Heart left ventricle (tissue), 16 donors: ENCODE data around the gene TSPAN11. TPM values are rescaled to one million over a fixed set of nuclear protein-coding genes. Genes with fewer than 3 reads are reported as not detected.
"Not testable (repeated sequence)": the region's sequence is repeated elsewhere in the genome, so short reads cannot be mapped to it uniquely, and the experiment has no call there.

Source experiments
- ATAC-seq, 4 donors: fragments of 200-7000 bp; cut with Tn5 transposase; one replicate each; pipeline ENCODE4 v1.9.1; 2020 to 2022; ENCODE audit warnings: moderate library complexity in 4 of 4, mild to moderate bottlenecking in 3 of 4, moderate number of reproducible peaks in 1 of 4
- DNase-seq, 5 donors: peaks; one replicate each; pipeline ENCODE4 v3.0.0-alpha.2; 2020
- H3K27ac ChIP-seq, 12 donors: fragments of 200-600 bp; sonication (generic) in 4 of 12; one replicate each; pipeline versions ENCODE4 v1.5.0 to v1.8.0; 2016 to 2022; ENCODE audit warnings: mild to moderate bottlenecking in 2 of 12
- H3K27me3 ChIP-seq, 9 donors: fragments of 200-600 bp; sonication (generic) in 2 of 9; one replicate each; pipeline versions ENCODE4 v1.5.1 to v1.8.0; 2016 to 2022; ENCODE audit warnings: mild to moderate bottlenecking in 3 of 9
- H3K36me3 ChIP-seq, 9 donors: fragments of 200-600 bp; sonication (generic) in 2 of 9; one replicate each; pipeline versions ENCODE4 v1.5.0 to v1.8.0; 2018 to 2022; ENCODE audit warnings: mild to moderate bottlenecking in 2 of 9
- H3K4me1 ChIP-seq, 12 donors: fragments of 200-600 bp; sonication (generic) in 4 of 12; one replicate each; pipeline versions ENCODE4 v1.5.0 to v1.8.0; 2016 to 2022; ENCODE audit warnings: mild to moderate bottlenecking in 3 of 12
- H3K4me3 ChIP-seq, 12 donors: fragments of 200-600 bp; sonication (generic) in 4 of 12; one replicate each; pipeline versions ENCODE4 v1.5.0 to v1.8.0; 2017 to 2022; ENCODE audit warnings: mild to moderate bottlenecking in 9 of 12, moderate library complexity in 4 of 12
- H3K9me3 ChIP-seq, 12 donors: fragments of 200-600 bp; sonication (generic) in 4 of 12; one replicate each; pipeline versions ENCODE4 v1.5.0 to v1.8.0; 2016 to 2022; ENCODE audit warnings: mild to moderate bottlenecking in 1 of 12
- CTCF ChIP-seq, 12 donors: fragments of 200-600 bp; sonication (generic) in 4 of 12; IDR thresholded peaks; one replicate each; pipeline versions ENCODE4 v1.5.0 to v1.8.0; 2018 to 2022; ENCODE audit warnings: antibody characterized with exemption in 12 of 12, mild to moderate bottlenecking in 5 of 12
- POLR2A ChIP-seq, 2 donors: fragments of 450-650 bp; IDR thresholded peaks; one replicate each; pipeline ENCODE4 v1.6.1; 2017; ENCODE audit warnings: antibody characterized with exemption in 2 of 2, mild to moderate bottlenecking in 2 of 2, moderate library complexity in 2 of 2
- WGBS, 4 donors: extraction: QIAGEN DNeasy Blood & Tissue Kit in 2 of 4; methylation state at CpG; one replicate each; pipeline versions ENCODE4 v1.1.5 to v1.1.7; 2013 to 2018; 5-methylcytosine and 5-hydroxymethylcytosine counted together
- intact Hi-C, 10 donors: fragments of 100-400 bp; cut with DNase I; formaldehyde crosslinking; loops; one replicate each; pipeline versions ENCODE4 v1.11.1 to v1.14.2; 2022
- polyA plus RNA-seq, 2 donors: library from polyadenylated mRNA; stranded (reverse); fragments of 200-250 nt; gene quantifications; one replicate each; pipeline ENCODE4 v1.2.3, GENCODE V29; 2013
- total RNA-seq, 9 donors: library from RNA; depleted of rRNA in 2 of 9; stranded (reverse); fragments of >200 nt in 2 of 9; fragmentation: NEBNext Ultra II Directional in 3 of 9; extraction: Animal tissue kit (Norgen Biotek cat#: 25700) in 3 of 9; gene quantifications; one replicate each; pipeline versions ENCODE4 v1.1.0 to v1.2.4, GENCODE V29; 2016 to 2023
- donor health status: ischemic (EF 13 %, LVEDD 7.1; RV severe dilation, severe dysfunction).
- donor health status: healthy with polysubstance abuse.
- donor health status: DM: no; HTN: yes; CAD: no.
- donor health status: DM: no; HTN: no; CAD: no.
- donor health status: ischemic (EF 25% LVEDD 6.9; RV normal size, moderate dysfunction).
- donor health status: ischemic (EF 25% LVEDD 5.7; RV mildly dilated, moderate dysfunction).
- donor health status: healthy.
- donor health status: DM: yes; HTN: yes; CAD: no.
- donor health status: ischemic (EF 35%, LVEDD 5.7; RV mildly dilated, moderate dysfunction).
- donor health status: nonischemic (EF 11% LVEDD 7.7; RV severe dilation, severe dysfunction).
- donor health status: DM: yes; HTN: yes; CAD: no.
- donor health status: PGD.
- donor health status: ischemic (EF 29% LVEDD 5.4; RV normal size, mild dysfunction).
- donor health status: nonischemic (EF 23%, LVEDD 6.1; RV moderate dilation, normal function).

The TSPAN11 gene
- total and polyA plus RNA-seq, 11 donors: 0.49 to 4.2 (median 1.9) TPM

GRCh38 chr12:31009976-31010375 lies 83.4 kb downstream of the TSPAN11 start:
- H3K27me3 ChIP-seq: no peaks in the 10 kb centered on the region
- no peaks in the 10 kb centered on the region for H3K36me3 ChIP-seq
- H3K4me3 ChIP-seq: no peak overlapping the region
- no peaks in the 10 kb centered on the region for H3K4me1 ChIP-seq
- intact Hi-C loops: no loop called here
- no peak overlapping the region for H3K27ac ChIP-seq
- ATAC-seq: no peak
- no peak for TF ChIP-seq CTCF (IDR thresholded peaks at IDR 0.05)
- TF ChIP-seq POLR2A (IDR thresholded peaks at IDR 0.05): no peak
- 82 to 89% (median 86%) methylated on average over 4 of the region's 4 CpGs for WGBS, 4 donors
- no peaks in the 10 kb centered on the region for H3K9me3 ChIP-seq
- no peak for DNase-seq

GRCh38 chr12:31011336-31011735 lies 84.8 kb downstream of the TSPAN11 start:
- WGBS, 4 donors: 76 to 95% (median 91%) methylated on average over 4 to 5 of the region's 5 CpGs
- H3K4me1 ChIP-seq: no peaks in the 10 kb centered on the region
- ATAC-seq (no peak), DNase-seq (no peak)
- H3K27me3 ChIP-seq: no peaks in the 10 kb centered on the region
- intact Hi-C loops: no loop called here
- TF ChIP-seq CTCF (IDR thresholded peaks at IDR 0.05): no peak
- no peak for TF ChIP-seq POLR2A (IDR thresholded peaks at IDR 0.05)
- H3K27ac ChIP-seq: no peak overlapping the region
- no peak overlapping the region for H3K4me3 ChIP-seq
- H3K9me3 ChIP-seq: no peaks in the 10 kb centered on the region
- H3K36me3 ChIP-seq: no peaks in the 10 kb centered on the region

- H3K4me3 ChIP-seq: no peak overlapping the region
- no peaks in the 10 kb centered on the region for H3K27me3 ChIP-seq
- H3K27ac ChIP-seq: no peak overlapping the region
- intact Hi-C loops: no loop called here
- DNase-seq: no peak
- no peaks in the 10 kb centered on the region for H3K9me3 ChIP-seq
- no peaks in the 10 kb centered on the region for H3K4me1 ChIP-seq
- TF ChIP-seq POLR2A (IDR thresholded peaks at IDR 0.05) (no peak), CTCF (IDR thresholded peaks at IDR 0.05) (no peak)
- no peak for ATAC-seq
- no peaks in the 10 kb centered on the region for H3K36me3 ChIP-seq
- 82 to 89% (median 84%) methylated on average over 9 to 11 of the region's 11 CpGs for WGBS, 4 donors
Measured at GRCh38 chr12:31011746-31012566, 85.4 kb downstream of the TSPAN11 start.

DNA sequence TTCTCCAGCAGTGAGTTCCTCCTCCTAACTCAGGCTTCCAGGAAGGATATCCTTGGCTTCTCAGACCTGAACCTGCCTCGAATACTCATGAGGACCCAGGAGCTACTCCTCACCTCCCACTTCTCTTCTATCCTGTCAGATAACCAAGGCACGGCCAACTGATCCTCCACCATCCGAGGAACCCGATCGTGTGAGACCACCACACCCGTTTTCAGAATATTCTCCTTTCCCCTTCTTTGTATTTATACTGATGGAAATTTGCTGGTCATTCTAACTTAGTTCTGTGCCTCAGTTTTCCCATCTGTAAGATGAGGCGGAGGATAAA lies 86.0 kb downstream of the TSPAN11 start:
- H3K36me3 ChIP-seq, intact Hi-C loops, DNase-seq, H3K9me3 ChIP-seq, H3K4me3 ChIP-seq, H3K27ac ChIP-seq, H3K4me1 ChIP-seq, ATAC-seq, H3K27me3 ChIP-seq: not testable (repeated sequence)
- 86 to 94% (median 89%) methylated on average over 7 of the region's 7 CpGs for WGBS, 4 donors

GRCh38 chr12:31015215-31015614 lies 88.7 kb downstream of the TSPAN11 start:
- intact Hi-C loops: no loop called here
- WGBS, 4 donors: 89 to 94% (median 92%) methylated on average over 13 of the region's 13 CpGs

More at GRCh38 chr12:31015215-31015614, 88.7 kb downstream of the TSPAN11 start:
- Histone ChIP-seq H3K4me1 (no peaks in the 10 kb centered on the region), H3K36me3 (no peaks in the 10 kb centered on the region), H3K27me3 (peaks cover 0 to 2% (median 0%) of the 10 kb centered on the region in 9 donors), H3K27ac (no peak overlapping the region), H3K4me3 (no peak overlapping the region), H3K9me3 (no peaks in the 10 kb centered on the region)
- ATAC-seq (no peak), DNase-seq (no peak)
- no peak for TF ChIP-seq POLR2A (IDR thresholded peaks at IDR 0.05)
- TF ChIP-seq CTCF (IDR thresholded peaks at IDR 0.05): no peak
